ENCODE data around the gene MED22.
A peak's percentile ranks its signal among the peaks of the same experiment; 100 is the strongest.

MED22 gene

DNA sequence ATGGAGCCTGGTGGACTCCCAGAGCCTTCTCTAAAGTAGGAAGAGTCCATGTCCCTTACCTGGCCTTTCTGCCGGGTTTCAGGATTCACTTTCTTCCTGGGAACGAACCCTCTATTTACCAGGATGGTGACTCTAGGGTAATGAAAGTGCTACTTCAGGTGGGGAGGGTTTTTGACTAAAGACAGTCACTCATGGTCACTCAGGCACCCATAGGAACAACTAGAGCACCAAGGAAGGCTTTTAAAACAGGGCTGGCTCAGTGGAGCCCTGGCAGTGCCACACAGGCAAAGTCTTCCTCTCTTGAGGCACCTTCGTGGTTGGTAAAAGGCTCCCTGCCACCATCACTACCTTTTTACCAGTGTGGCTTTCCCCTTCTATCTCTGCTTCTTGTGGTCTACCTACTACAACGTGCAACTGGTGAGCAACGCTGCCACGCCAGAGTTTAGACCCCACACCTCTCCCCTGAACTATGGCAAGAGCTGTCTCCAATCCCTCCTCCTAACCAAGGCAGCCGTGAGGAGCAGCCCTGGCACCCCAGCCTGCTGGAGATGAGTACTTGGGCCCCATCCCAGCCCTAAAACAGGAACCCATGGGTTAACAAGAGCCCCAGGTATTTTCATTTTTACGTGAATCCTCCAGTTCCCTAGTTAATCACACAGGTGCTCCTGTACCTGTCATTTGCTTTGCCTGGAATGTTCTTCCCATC lies 4.9 kb upstream of the MED22 start:
- no peak for ATAC-seq
- TF ChIP-seq, protein P1, sequence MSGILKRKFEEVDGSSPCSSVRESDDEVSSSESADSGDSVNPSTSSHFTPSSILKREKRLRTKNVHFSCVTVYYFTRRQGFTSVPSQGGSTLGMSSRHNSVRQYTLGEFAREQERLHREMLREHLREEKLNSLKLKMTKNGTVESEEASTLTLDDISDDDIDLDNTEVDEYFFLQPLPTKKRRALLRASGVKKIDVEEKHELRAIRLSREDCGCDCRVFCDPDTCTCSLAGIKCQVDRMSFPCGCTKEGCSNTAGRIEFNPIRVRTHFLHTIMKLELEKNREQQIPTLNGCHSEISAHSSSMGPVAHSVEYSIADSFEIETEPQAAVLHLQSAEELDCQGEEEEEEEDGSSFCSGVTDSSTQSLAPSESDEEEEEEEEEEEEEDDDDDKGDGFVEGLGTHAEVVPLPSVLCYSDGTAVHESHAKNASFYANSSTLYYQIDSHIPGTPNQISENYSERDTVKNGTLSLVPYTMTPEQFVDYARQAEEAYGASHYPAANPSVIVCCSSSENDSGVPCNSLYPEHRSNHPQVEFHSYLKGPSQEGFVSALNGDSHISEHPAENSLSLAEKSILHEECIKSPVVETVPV (CRISPR knock-in tag; IDR thresholded peaks at IDR 0.05): no peak; the same call in 1 of the 2 replicates
- TF ChIP-seq RARB (CRISPR knock-in tag; IDR thresholded peaks at IDR 0.05) (no peak), OSR1 (CRISPR knock-in tag; IDR thresholded peaks at IDR 0.05) (no peak), CSDC2 (CRISPR knock-in tag; IDR thresholded peaks at IDR 0.05) (no peak), ZC3H10 (CRISPR knock-in tag; IDR thresholded peaks at IDR 0.05) (no peak), GLIS3 (CRISPR knock-in tag; IDR thresholded peaks at IDR 0.05) (no peak), ISL1 (CRISPR knock-in tag; IDR thresholded peaks at IDR 0.05) (no peak), ZFP30 (CRISPR knock-in tag; IDR thresholded peaks at IDR 0.05) (no peak), TCF4 (CRISPR knock-in tag; IDR thresholded peaks at IDR 0.05; ENCODE audit: borderline replicate concordance) (no peak), TOX (CRISPR knock-in tag; IDR thresholded peaks at IDR 0.05; ENCODE audit: borderline replicate concordance) (no peak), SNAI2 (CRISPR knock-in tag; IDR thresholded peaks at IDR 0.05) (no peak), ZFP3 (CRISPR knock-in tag; IDR thresholded peaks at IDR 0.05) (no peak), ZNF70 (CRISPR knock-in tag; IDR thresholded peaks at IDR 0.05) (no peak), ZNF8 (CRISPR knock-in tag; IDR thresholded peaks at IDR 0.05) (no peak), ZNF565 (CRISPR knock-in tag; conservative IDR thresholded peaks at IDR 0.05; ENCODE audit: low read depth) (no peak)
- TF ChIP-seq, protein P2, sequence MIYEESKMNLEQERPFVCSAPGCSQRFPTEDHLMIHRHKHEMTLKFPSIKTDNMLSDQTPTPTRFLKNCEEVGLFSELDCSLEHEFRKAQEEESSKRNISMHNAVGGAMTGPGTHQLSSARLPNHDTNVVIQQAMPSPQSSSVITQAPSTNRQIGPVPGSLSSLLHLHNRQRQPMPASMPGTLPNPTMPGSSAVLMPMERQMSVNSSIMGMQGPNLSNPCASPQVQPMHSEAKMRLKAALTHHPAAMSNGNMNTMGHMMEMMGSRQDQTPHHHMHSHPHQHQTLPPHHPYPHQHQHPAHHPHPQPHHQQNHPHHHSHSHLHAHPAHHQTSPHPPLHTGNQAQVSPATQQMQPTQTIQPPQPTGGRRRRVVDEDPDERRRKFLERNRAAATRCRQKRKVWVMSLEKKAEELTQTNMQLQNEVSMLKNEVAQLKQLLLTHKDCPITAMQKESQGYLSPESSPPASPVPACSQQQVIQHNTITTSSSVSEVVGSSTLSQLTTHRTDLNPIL (CRISPR knock-in tag; IDR thresholded peaks at IDR 0.05; ENCODE audit: low read depth): no peak
- TF ChIP-seq, protein P3, sequence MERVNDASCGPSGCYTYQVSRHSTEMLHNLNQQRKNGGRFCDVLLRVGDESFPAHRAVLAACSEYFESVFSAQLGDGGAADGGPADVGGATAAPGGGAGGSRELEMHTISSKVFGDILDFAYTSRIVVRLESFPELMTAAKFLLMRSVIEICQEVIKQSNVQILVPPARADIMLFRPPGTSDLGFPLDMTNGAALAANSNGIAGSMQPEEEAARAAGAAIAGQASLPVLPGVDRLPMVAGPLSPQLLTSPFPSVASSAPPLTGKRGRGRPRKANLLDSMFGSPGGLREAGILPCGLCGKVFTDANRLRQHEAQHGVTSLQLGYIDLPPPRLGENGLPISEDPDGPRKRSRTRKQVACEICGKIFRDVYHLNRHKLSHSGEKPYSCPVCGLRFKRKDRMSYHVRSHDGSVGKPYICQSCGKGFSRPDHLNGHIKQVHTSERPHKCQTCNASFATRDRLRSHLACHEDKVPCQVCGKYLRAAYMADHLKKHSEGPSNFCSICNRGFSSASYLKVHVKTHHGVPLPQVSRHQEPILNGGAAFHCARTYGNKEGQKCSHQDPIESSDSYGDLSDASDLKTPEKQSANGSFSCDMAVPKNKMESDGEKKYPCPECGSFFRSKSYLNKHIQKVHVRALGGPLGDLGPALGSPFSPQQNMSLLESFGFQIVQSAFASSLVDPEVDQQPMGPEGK (CRISPR knock-in tag; IDR thresholded peaks at IDR 0.05; ENCODE audit: borderline replicate concordance): no peak

DNA sequence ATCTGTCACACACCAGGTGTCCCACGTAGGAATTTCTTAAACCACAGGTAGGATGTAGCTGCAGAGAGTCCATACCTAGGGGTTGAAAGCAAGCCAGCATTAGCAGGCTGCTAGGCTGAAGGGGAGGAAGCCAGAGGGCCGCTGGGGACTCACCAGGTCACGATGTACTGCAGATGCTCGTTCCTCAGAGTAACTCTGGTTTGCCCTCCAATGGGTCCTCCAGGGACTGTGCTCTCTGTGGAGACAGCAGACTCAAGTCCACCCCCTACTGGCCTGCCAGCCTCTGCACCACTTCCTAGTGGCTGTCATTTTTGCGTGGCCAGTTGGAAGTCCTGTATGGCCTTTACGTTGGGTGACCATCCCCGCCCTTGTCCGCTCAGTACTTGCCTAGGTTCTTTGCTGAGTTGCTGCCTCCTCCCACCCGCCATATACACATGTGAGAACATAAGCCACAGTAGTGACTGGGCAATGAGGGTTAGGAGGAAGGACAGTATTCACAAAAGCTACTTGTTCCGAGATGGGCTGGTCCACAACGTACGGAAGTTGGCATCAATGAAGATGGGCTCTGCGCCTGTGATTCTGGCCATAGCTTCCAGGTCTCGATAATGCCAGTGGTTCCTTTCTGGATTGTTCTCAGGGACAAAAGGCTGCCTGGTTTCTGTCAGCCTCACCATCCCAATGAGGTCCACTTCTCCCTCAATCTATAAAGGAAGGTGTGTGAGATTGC lies 4.1 kb upstream of the MED22 start:
- peak; percentile 31 for ATAC-seq

DNA sequence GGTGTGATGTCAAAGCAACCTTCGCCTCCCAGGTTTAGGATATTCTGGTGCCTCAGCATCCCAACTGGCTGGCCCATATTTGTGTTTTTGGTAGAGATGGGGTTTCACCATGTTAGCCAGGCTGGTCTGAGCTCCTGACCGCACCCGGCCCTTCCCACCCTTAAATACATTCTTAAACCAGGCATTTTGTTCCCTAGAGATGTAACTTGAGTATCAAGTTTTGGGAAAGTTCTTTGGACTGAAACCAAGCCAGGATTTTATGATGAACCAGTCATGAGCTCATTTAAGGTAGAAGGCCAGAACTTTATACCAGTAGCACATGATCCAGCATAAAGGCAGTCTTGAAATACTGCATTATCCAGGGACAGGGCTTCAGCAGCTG lies 3.6 kb upstream of the MED22 start:
- ATAC-seq: no peak
- TF ChIP-seq ZNF8 (CRISPR knock-in tag; IDR thresholded peaks at IDR 0.05) (no peak), OSR1 (CRISPR knock-in tag; IDR thresholded peaks at IDR 0.05) (no peak), ISL1 (CRISPR knock-in tag; IDR thresholded peaks at IDR 0.05) (no peak), TOX (CRISPR knock-in tag; IDR thresholded peaks at IDR 0.05; ENCODE audit: borderline replicate concordance) (no peak), ZFP3 (CRISPR knock-in tag; IDR thresholded peaks at IDR 0.05) (no peak), ZFP30 (CRISPR knock-in tag; IDR thresholded peaks at IDR 0.05) (no peak), ARNTL (CRISPR knock-in tag; IDR thresholded peaks at IDR 0.05; ENCODE audit: borderline replicate concordance, low read depth) (no peak), SNAI2 (CRISPR knock-in tag; IDR thresholded peaks at IDR 0.05) (no peak), PPARA (CRISPR knock-in tag; IDR thresholded peaks at IDR 0.05; ENCODE audit: borderline replicate concordance) (no peak)
- TF ChIP-seq, protein P4, sequence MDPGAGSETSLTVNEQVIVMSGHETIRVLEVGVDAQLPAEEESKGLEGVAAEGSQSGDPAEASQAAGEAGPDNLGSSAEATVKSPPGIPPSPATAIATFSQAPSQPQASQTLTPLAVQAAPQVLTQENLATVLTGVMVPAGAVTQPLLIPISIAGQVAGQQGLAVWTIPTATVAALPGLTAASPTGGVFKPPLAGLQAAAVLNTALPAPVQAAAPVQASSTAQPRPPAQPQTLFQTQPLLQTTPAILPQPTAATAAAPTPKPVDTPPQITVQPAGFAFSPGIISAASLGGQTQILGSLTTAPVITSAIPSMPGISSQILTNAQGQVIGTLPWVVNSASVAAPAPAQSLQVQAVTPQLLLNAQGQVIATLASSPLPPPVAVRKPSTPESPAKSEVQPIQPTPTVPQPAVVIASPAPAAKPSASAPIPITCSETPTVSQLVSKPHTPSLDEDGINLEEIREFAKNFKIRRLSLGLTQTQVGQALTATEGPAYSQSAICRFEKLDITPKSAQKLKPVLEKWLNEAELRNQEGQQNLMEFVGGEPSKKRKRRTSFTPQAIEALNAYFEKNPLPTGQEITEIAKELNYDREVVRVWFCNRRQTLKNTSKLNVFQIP (CRISPR knock-in tag; IDR thresholded peaks at IDR 0.05; ENCODE audit: borderline replicate concordance, low read depth): no peak
- TF ChIP-seq, protein P5, sequence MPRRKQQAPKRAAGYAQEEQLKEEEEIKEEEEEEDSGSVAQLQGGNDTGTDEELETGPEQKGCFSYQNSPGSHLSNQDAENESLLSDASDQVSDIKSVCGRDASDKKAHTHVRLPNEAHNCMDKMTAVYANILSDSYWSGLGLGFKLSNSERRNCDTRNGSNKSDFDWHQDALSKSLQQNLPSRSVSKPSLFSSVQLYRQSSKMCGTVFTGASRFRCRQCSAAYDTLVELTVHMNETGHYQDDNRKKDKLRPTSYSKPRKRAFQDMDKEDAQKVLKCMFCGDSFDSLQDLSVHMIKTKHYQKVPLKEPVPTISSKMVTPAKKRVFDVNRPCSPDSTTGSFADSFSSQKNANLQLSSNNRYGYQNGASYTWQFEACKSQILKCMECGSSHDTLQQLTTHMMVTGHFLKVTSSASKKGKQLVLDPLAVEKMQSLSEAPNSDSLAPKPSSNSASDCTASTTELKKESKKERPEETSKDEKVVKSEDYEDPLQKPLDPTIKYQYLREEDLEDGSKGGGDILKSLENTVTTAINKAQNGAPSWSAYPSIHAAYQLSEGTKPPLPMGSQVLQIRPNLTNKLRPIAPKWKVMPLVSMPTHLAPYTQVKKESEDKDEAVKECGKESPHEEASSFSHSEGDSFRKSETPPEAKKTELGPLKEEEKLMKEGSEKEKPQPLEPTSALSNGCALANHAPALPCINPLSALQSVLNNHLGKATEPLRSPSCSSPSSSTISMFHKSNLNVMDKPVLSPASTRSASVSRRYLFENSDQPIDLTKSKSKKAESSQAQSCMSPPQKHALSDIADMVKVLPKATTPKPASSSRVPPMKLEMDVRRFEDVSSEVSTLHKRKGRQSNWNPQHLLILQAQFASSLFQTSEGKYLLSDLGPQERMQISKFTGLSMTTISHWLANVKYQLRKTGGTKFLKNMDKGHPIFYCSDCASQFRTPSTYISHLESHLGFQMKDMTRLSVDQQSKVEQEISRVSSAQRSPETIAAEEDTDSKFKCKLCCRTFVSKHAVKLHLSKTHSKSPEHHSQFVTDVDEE (CRISPR knock-in tag; IDR thresholded peaks at IDR 0.05): no peak
- TF ChIP-seq, protein P2 (CRISPR knock-in tag; IDR thresholded peaks at IDR 0.05; ENCODE audit: low read depth): no peak
- TF ChIP-seq, protein P1 (CRISPR knock-in tag; IDR thresholded peaks at IDR 0.05): no peak

More for the DNA sequence above, 4.1 kb upstream of the MED22 start:
- 0 out of 2 replicates have a peak, but pooled peaks have one; percentile 29 for TF ChIP-seq ZFP3 (CRISPR knock-in tag; IDR thresholded peaks at IDR 0.05)
- TF ChIP-seq, protein P2 (CRISPR knock-in tag; IDR thresholded peaks at IDR 0.05; ENCODE audit: low read depth): no peak
